Thoracic aorta (tissue), 2 donors: ENCODE results near the gene CD164L2. TPM values are rescaled to one million over a fixed set of nuclear protein-coding genes. Genes with fewer than 3 reads are reported as not detected.
A peak's percentile ranks its signal among the peaks of the same experiment; 100 is the strongest.

Experiments used
- ATAC-seq: fragments of 150-250 bp; one replicate; pipeline ENCODE4 v1.8.0; 2017; ENCODE audit warnings: low read depth; ENCODE audit not compliant: insufficient number of reproducible peaks, low FRiP score
- DNase-seq: peaks from one replicate; pipeline ENCODE4 v3.0.0-alpha.2; 2020; ENCODE audit warnings: low spot score
- H3K27ac ChIP-seq, 2 donors: fragments of 200-600 bp; sonication (generic); 1 replicate in 1 of 2; 2 replicates in 1 of 2; pipeline ENCODE4 v1.5.1; 2016; ENCODE audit warnings: mild to moderate bottlenecking in 2 of 2, moderate library complexity in 2 of 2
- H3K27me3 ChIP-seq: fragments of 200-600 bp; sonication (generic); replicated peaks from 2 replicates; pipeline ENCODE4 v1.6.0; 2016; ENCODE audit warnings: mild to moderate bottlenecking; ENCODE audit not compliant: insufficient read depth
- H3K36me3 ChIP-seq: fragments of 200-600 bp; sonication (generic); one replicate; pipeline ENCODE4 v1.5.1; 2016
- H3K4me1 ChIP-seq, 2 donors: fragments of 200-600 bp; sonication (generic); 1 replicate in 1 of 2; 2 replicates in 1 of 2; pipeline versions ENCODE4 v1.5.1 to v1.6.0; 2016; ENCODE audit warnings: low read depth in 2 of 2, mild to moderate bottlenecking in 1 of 2; ENCODE audit not compliant: control insufficient read depth in 1 of 2
- H3K4me3 ChIP-seq: fragments of 200-600 bp; sonication (generic); 2 replicates; pipeline ENCODE4 v1.5.1; 2016; ENCODE audit warnings: mild to moderate bottlenecking
- H3K9me3 ChIP-seq: fragments of 200-600 bp; sonication (generic); 2 replicates; pipeline ENCODE4 v1.5.1; 2016
- total RNA-seq, 2 donors: library from RNA; depleted of rRNA; stranded (reverse); fragments of >200 nt; gene quantifications; one replicate each; pipeline versions ENCODE4 v1.1.0 to v1.2.3, GENCODE V29; 2016
- TF ChIP-seq, protein P1 (sequence below): fragments of 200-600 bp; sonication (generic); IDR thresholded peaks from one replicate; pipeline ENCODE4 v1.5.1; 2019; ENCODE audit warnings: antibody characterized with exemption

The CD164L2 gene
- total RNA-seq, 2 donors from 2014 or later = not detected

DNA sequence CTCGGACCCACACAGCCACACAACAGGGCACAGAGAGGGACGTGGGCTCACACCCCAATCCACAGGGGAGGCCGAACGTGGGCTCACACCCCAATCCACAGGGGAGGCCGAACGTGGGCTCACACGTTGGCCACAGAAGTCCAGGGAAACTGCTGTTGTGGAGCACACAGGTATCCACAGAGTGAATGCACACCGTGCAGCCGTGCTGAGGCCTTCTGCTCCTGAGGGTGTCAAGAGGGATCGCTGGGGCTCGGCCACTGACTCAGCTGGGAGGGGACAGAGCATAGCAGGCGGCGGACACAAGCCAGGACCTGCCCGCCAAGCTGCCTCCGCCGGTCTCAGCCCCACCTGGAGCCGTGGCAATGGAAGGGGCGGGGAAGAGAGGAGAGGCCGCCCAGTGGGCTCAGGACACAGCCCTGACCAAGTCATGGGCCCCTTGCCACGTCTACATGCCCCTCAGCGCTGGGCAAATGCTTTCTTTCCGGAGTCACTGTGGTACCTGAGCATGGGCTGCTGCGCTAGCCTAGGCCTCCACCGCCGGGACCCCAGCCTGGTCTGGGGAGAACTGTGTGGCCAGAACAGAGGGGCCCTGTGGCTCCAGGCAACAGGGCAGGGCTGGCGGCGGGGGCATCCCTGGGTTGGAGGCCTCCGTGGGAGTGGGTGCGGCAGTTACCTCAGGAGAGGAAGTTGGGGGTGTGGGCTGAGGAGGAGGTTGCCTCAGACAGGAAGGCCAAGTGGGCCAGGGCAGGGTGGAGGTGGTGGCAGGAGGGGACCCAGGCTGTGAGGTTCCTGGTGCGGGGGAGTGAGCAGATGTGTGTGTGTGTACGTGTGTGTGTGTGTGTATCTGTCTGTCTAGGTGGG, 40.1 kb downstream of the CD164L2 start:
- TF ChIP-seq, protein P1, sequence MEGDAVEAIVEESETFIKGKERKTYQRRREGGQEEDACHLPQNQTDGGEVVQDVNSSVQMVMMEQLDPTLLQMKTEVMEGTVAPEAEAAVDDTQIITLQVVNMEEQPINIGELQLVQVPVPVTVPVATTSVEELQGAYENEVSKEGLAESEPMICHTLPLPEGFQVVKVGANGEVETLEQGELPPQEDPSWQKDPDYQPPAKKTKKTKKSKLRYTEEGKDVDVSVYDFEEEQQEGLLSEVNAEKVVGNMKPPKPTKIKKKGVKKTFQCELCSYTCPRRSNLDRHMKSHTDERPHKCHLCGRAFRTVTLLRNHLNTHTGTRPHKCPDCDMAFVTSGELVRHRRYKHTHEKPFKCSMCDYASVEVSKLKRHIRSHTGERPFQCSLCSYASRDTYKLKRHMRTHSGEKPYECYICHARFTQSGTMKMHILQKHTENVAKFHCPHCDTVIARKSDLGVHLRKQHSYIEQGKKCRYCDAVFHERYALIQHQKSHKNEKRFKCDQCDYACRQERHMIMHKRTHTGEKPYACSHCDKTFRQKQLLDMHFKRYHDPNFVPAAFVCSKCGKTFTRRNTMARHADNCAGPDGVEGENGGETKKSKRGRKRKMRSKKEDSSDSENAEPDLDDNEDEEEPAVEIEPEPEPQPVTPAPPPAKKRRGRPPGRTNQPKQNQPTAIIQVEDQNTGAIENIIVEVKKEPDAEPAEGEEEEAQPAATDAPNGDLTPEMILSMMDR = no peak
- H3K27me3 ChIP-seq = no peaks in the 10 kb centered on the region
- no peaks in the 10 kb centered on the region for H3K4me1 ChIP-seq
- H3K36me3 ChIP-seq = peaks cover 4% of the 10 kb centered on the region
- no peak for DNase-seq
- H3K9me3 ChIP-seq = no peaks in the 10 kb centered on the region
- no peak for ATAC-seq
- H3K27ac ChIP-seq = no peak overlapping the region
- H3K4me3 ChIP-seq = peak overlapping the region; percentile 26

DNA sequence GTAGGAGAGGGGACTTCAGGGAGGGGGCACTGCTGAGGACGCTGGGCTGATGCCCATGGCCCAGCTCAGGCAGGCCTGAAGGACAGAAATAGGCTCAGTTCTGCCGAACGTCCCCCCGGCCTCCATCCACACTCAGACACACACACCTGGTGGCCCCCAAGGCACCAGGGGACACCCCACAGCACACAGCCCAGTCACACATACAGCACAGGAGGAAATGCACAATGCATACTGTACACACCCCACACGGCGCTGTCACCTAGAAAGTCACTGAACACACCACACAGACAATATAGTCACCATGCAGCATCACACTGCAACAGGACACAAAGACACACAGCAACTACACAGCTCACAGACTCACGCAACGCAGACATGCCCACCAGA, 40.7 kb downstream of the CD164L2 start:
- Histone ChIP-seq H3K27ac (no peak overlapping the region), H3K4me3 (no peak overlapping the region), H3K36me3 (peaks cover 4% of the 10 kb centered on the region), H3K27me3 (no peaks in the 10 kb centered on the region), H3K9me3 (no peaks in the 10 kb centered on the region), H3K4me1 (no peaks in the 10 kb centered on the region)
- TF ChIP-seq, protein P1 = no peak
- ATAC-seq (no peak), DNase-seq (no peak)

DNA sequence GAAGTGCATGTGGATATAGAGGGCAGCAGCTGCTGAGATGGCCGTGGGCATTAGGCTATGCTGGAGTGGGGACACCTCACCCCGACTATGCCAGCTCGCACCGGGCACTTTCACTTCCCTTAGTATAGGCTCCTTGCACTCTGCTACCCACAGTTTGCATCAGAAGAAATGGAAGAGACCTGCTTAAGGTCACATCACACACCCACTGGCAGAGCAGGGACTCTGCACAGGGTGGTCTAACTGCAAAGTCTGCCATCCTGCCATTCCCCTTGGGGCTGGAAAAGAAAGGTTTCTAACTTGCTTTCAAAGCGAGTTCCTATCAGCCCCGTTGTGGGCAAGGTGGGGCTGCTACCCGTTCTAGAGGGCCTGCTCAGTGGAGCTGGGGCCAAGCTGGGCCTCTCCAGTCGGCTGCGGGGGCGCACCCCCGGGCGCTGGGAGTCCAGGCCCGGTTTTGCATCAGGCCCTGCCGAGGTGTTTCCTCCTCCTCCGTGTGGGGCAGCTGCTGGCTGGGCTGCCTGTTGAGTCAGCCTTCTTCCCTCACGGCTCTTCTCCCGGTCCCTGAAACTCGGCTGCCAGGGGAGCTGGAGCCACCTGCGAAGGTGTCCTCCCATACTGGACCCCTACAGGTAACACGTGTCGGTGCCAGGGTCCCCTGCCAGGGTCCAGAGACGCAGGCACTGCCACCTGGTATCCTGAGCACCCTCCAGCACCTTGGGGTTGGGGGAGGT, 41.4 kb downstream of the CD164L2 start, which contains the start of gene SYTL1:
Gene SYTL1, plus strand, starts transcription at position 498 of the 728 bp plus-strand sequence. CDS start 3,313 bp downstream, outside the sequence.
- Histone ChIP-seq H3K36me3 (peaks cover 9% of the 10 kb centered on the region), H3K27me3 (no peaks in the 10 kb centered on the region), H3K4me3 (peak within 1 kb of the TSS; percentile 26), H3K4me1 (no peaks in the 10 kb centered on the region), H3K9me3 (no peaks in the 10 kb centered on the region), H3K27ac (no peak within 1 kb of the TSS)
- TF ChIP-seq, protein P1 = no peak
- ATAC-seq (no peak), DNase-seq (no peak)

DNA sequence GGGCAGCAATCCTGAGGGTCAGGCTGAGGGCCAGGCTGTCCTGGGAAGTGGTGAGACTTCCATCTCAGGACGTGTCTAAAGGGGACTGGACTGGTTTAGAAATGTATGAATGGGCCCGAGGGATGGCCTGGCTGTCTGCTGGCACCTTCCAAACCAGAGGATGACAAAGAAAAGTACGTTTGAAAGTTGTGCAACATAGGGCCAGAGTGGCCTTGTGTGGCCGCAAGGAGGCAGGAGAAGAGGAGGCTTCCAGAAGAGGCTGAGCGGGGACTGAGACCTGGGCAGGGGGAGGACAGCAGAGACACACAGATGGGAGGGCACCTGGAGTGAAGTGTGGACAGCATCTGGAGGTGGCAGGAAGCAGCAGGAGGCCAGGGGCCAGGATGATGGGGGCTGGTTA, 43.9 kb downstream of the CD164L2 start:
- ATAC-seq = no peak
- Histone ChIP-seq H3K27ac (no peak overlapping the region), H3K4me1 (no peaks in the 10 kb centered on the region), H3K9me3 (no peaks in the 10 kb centered on the region), H3K36me3 (peaks cover 33% of the 10 kb centered on the region), H3K27me3 (no peaks in the 10 kb centered on the region), H3K4me3 (no peak overlapping the region)
- no peak for DNase-seq
- TF ChIP-seq, protein P1 = no peak

DNA sequence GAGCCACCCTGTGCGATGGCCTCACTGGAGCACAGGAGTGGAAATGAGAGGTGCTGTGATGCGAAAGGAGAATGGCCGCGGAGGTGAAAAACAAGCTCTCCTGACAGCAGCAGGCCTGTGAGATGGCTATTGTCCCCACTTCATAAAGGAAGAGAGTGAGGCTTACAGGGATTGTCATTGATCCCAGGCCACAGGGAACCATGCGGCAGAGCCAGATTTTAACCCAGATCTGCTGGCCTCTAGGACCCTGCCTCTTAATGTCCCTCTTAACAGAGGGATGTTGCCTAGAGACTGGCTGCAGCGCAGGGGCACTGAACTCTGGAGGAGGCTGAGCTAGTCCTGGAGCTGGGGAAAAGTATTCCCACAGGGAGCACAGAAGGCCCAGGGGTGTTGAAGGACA, 44.4 kb downstream of the CD164L2 start:
- Histone ChIP-seq H3K36me3 (peaks cover 37% of the 10 kb centered on the region), H3K27ac (no peak overlapping the region), H3K9me3 (no peaks in the 10 kb centered on the region), H3K4me3 (no peak overlapping the region), H3K27me3 (no peaks in the 10 kb centered on the region), H3K4me1 (no peaks in the 10 kb centered on the region)
- TF ChIP-seq, protein P1 = no peak
- DNase-seq = no peak
- ATAC-seq = no peak
